ENCODE results near the gene OAF. TPM values are rescaled to one million over a fixed set of nuclear protein-coding genes. Genes with fewer than 3 reads are reported as not detected.
A peak's percentile ranks its signal among the peaks of the same experiment; 100 is the strongest.

Gene OAF
- total and polyA plus RNA-seq, 5 experiments from 2014 or later, result 3.6 to 8.0 (median 5.3) TPM

DNA sequence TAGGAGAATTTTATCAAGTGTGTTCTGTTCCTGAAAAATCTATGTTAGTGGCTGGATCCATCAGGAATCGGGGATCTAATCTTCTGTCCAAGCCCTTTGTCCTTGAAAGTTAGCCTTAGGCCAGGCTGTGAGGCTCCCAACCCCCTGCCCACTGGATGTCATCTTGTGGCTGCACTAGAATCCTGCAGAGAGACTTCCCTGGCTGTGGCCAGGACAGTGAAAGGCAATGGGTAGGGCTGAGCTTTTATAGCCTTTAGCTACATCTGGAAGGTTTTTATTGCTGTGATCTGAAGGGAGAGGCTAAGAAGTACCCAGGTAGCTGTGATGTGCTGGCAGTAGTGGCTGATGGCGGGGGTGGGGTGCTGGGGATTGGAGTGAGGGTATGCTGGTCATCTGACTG is 2.1 kb downstream of the OAF start:
- DNase-seq, result no peak
- Mint-ChIP-seq H3K4me1 (peaks cover 15 to 32% (median 25%) of the 10 kb centered on the region in 4 donors), H3K4me3 (peak overlapping the region in 5 of 10 donors; percentile 18 to 87 (median 32)), H3K27me3 (peaks cover 0 to 12% (median 5%) of the 10 kb centered on the region in 5 donors), H3K27ac (peak overlapping the region in 2 of 10 donors; percentile 15 to 70), H3K36me3 (no peaks in the 10 kb centered on the region), H3K9me3 (no peaks in the 10 kb centered on the region)
- POLR2A ChIA-PET, result no interaction called here
- ATAC-seq, result no peak

- H3K4me3 Mint-ChIP-seq, result peak overlapping the region in 1 of 10 donors; percentile 73
- H3K27ac Mint-ChIP-seq, result peak overlapping the region in 4 of 10 donors; percentile 4 to 82 (median 59)
These were observed 3.7 kb downstream of the OAF start for GRCh38 chr11:120214581-120214980.

GRCh38 chr11:120215634-120216033 is 4.8 kb downstream of the OAF start:
- no peaks in the 10 kb centered on the region for H3K36me3 Mint-ChIP-seq
- H3K4me1 Mint-ChIP-seq, result peaks cover 14 to 20% (median 18%) of the 10 kb centered on the region in 4 donors
- no peak for DNase-seq
- H3K9me3 Mint-ChIP-seq, result no peaks in the 10 kb centered on the region
- POLR2A ChIA-PET, result no interaction called here
- no peak for ATAC-seq
- no peak overlapping the region for H3K4me3 Mint-ChIP-seq
- H3K27me3 Mint-ChIP-seq, result no peaks in the 10 kb centered on the region
- peak overlapping the region in 3 of 10 donors; percentile 34 to 52 (median 47) for H3K27ac Mint-ChIP-seq

More at GRCh38 chr11:120214581-120214980, 3.7 kb downstream of the OAF start:
- DNase-seq (no peak), ATAC-seq (no peak)
- peaks cover 14 to 27% (median 25%) of the 10 kb centered on the region in 4 donors for H3K4me1 Mint-ChIP-seq
- H3K9me3 Mint-ChIP-seq, result no peaks in the 10 kb centered on the region
- POLR2A ChIA-PET, result interaction anchor here (1.3 kb wide), 1 partner anchor 14 kb away, joined by 3 read pairs; no protein-coding TSS in a partner anchor
- no peaks in the 10 kb centered on the region for H3K27me3 Mint-ChIP-seq
- no peaks in the 10 kb centered on the region for H3K36me3 Mint-ChIP-seq

DNA sequence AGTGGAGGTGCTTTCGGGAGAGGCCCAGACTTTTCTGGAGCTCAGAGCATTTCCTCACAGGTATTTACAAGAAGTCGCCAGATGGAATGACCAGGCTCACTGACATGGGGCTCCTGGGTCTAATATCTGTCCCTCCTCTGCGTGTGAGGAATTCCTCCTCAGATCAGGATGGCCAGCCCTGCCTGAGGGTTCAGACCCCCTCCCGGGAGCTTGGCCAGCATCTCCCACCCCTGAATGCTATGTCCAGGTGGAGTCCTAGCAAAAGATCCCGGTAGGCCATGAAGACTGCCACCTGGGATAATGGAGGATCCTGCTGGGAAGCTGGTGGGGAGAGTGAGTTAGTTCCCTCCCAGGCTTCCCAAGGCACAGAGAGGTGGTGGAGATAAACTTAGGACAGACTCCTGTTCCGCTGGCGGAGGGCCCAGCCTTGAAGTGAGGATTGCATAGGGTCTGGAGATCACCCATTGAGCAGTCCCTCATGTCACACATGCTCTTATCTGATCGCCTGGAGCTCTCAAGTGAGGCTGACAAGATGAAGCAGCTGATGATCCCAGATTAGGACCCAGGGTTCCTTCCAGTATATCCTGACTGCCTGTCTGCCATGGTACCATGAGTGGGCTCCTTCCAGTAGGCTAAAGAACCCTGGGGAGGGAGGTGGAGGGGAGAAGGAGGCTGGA is 5.7 kb downstream of the OAF start:
- ATAC-seq, result no peak
- Mint-ChIP-seq H3K9me3 (no peaks in the 10 kb centered on the region), H3K36me3 (no peaks in the 10 kb centered on the region), H3K27ac (peak overlapping the region in 1 of 10 donors; percentile 59), H3K27me3 (no peaks in the 10 kb centered on the region), H3K4me3 (no peak overlapping the region), H3K4me1 (peaks cover 14 to 18% (median 16%) of the 10 kb centered on the region in 4 donors)
- POLR2A ChIA-PET, result no interaction called here
- no peak for DNase-seq

DNA sequence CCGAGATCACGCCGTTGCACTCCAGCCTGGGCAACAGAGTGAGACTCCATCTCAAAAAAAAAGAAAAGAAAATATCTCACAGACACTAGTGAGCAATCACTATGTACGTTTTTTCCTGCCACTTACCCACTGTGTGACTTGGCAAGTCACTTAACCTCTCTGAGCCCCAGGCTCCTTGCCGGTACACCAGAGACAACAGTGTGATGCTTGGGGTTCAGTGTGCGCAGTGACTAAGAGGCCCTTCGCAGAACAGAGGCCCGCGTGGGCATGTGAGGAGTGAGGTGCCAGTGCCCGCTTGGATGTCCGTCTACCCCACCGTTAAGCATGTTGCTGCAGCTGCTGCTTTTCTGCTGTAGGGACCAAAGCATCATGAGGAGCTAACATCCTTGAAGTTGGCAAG is 6.7 kb downstream of the OAF start:
- Mint-ChIP-seq H3K9me3 (no peaks in the 10 kb centered on the region), H3K27me3 (no peaks in the 10 kb centered on the region), H3K27ac (peak overlapping the region in 1 of 10 donors; percentile 53), H3K36me3 (no peaks in the 10 kb centered on the region), H3K4me3 (no peak overlapping the region), H3K4me1 (peaks cover 5 to 10% (median 8%) of the 10 kb centered on the region in 4 donors)
- ATAC-seq, result no peak
- DNase-seq, result no peak
- POLR2A ChIA-PET, result no interaction called here

DNA sequence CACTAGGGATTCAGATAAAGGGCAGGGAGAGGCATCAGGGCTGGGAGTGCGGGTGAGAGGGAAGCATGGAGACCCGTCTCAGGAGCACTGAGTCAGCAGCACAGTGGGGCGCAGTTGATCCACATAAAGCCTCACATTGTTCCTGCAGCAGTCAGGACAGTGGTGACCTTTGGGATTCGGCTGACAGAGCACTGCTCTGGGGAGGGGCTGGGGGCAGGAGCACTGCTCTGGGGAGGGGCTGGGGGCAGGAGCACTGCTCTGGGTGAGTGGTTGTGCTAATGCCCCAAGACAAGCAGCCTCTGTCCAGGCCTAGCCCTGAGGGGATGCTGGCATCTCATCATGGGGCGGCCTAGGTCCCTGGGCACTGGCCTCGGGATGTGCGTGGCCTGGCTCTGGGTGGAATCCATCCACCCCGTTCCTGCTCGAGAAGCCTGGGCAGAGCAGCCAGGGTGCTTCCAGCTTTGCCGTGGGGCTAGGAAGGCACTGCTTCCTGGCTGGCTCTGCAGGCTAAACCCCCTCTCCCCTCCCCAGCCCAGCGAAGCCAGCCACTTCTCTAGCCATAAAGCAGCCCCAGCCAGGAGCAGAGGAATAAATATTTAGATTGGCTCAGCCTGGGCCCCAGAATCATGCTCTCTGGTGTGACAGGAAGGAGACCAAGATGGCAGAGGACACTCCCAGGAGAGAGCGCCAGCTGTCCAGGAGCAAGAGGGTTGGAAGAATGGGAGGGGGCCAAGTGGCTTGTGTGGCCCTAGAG is 7.3 kb downstream of the OAF start:
- Mint-ChIP-seq H3K36me3 (no peaks in the 10 kb centered on the region), H3K27ac (peak overlapping the region in 2 of 10 donors; percentile 15 to 53), H3K4me3 (no peak overlapping the region), H3K9me3 (no peaks in the 10 kb centered on the region), H3K27me3 (no peaks in the 10 kb centered on the region), H3K4me1 (peaks cover under 1 to 8% (median 6%) of the 10 kb centered on the region in 4 donors)
- POLR2A ChIA-PET, result no interaction called here
- DNase-seq, result no peak
- ATAC-seq, result no peak

DNA sequence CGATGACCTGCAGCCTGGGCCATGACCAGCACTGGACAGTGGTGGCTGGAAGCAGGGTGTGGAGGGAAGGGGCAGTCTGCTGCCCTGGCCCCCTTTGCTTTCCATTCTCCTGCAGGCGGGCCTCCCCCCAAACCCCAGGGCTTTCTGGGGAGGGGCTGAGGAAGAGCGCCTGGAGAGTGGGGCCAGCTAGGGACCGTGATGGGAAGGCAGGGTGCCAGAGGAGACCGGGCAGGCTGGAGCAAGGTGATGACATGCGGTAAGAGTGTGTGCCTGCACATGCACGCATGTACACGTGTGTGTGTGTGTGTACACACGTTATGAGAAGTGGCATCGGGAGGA is 7.8 kb downstream of the OAF start:
- POLR2A ChIA-PET, result no interaction called here
- Mint-ChIP-seq H3K4me1 (peaks cover 2 to 10% (median 5%) of the 10 kb centered on the region in 4 donors), H3K9me3 (no peaks in the 10 kb centered on the region), H3K36me3 (no peaks in the 10 kb centered on the region), H3K27ac (no peak overlapping the region), H3K4me3 (no peak overlapping the region), H3K27me3 (no peaks in the 10 kb centered on the region)
- DNase-seq (no peak), ATAC-seq (no peak)

DNA sequence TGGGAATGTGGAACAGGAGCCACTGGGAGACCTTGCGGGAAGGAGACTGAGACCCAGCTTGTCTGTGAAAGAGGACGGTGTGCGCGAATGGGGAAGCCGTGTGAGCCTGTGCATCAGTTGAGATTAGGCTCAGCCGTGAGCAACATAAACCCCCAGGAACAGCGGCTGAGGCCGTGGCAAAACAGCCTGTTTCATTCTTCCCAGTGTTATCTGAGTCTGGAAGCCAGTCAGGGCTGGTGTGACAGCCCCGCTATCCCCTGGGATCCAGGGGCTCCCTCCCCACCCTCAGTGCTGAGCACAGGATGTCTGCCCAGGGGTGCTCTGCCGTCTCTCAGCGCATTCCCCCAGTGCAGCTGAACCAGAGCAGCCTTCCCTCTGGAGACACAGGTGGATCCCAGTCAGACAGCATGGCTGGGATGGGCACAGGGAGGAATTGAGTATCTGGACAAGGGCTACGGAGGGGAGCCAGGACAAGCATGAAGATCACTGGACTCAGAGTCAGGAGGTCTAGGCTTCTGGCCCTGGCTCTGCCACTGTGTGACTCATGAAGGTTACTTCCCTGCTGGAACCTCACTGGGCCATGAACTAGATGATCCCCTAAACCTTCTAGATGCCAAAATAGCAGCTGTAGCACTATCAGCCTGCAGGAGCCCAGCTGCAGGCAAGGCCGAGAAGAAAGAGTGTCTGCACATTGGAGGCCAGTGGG is 8.6 kb downstream of the OAF start:
- Mint-ChIP-seq H3K4me3 (no peak overlapping the region), H3K27ac (no peak overlapping the region), H3K36me3 (no peaks in the 10 kb centered on the region), H3K4me1 (peaks cover 5 to 14% (median 8%) of the 10 kb centered on the region in 4 donors), H3K9me3 (no peaks in the 10 kb centered on the region), H3K27me3 (no peaks in the 10 kb centered on the region)
- POLR2A ChIA-PET, result no interaction called here
- no peak for DNase-seq
- ATAC-seq, result no peak

DNA sequence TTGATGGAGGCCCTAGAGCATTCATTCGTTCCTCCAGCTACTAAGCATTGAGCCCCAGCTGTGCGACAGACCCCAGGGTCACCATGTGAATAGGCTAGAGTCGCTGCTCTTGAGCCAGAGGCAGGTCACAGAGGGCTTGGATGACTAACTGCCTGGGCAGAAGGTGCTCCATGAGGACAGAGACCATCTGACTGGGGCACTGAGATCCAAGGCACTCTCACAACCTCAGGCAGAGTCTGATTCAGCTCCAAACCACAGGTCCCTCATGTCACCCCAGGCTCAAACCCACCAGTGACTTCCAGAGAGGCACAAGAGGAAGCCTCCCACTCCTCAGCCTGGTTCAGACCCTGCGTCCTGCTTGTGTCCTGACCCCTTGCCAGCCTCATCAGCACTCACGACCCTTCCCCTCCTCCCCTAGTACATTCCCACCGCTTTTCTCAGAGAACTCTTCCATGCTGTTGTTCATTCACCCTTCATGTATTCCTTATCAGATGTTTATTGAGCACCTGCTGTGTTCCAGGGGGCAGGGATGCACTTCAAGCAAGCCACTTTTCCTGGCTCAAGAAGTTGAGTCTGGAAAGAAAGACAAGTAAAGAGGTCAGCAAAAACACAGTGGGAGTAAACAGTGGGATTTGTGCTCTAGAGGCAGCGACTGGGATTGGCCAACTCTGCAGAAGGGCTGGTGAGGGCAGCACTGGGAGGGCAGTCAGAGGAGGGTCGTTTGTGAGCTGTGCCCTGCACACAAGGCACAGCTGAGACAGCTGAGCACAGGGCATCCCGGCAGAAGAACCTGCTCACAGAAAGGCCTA is 9.3 kb downstream of the OAF start:
- peak overlapping the region in 2 of 10 donors; percentile 24 to 47 for H3K27ac Mint-ChIP-seq

DNA sequence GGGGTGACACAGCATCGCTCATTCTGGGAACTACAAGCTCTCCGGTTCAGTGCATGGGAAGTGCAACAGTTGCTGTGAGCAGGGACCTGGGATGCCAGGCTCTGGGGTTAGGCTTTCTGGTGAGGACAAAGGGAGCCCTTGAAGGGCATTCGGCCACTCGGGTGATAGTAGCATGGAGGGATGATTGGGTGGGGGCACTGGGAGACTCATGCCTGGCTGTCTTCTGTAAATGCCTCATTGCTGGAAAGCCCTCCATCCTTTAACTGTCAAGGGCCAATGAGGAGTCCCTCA is 9.9 kb downstream of the OAF start:
- H3K36me3 Mint-ChIP-seq, result no peaks in the 10 kb centered on the region
- H3K9me3 Mint-ChIP-seq, result no peaks in the 10 kb centered on the region
- H3K4me3 Mint-ChIP-seq, result no peak overlapping the region

More for the DNA sequence above, 9.3 kb downstream of the OAF start:
- H3K27me3 Mint-ChIP-seq, result no peaks in the 10 kb centered on the region
- H3K4me3 Mint-ChIP-seq, result no peak overlapping the region
- POLR2A ChIA-PET, result no interaction called here
- no peaks in the 10 kb centered on the region for H3K9me3 Mint-ChIP-seq
- ATAC-seq (no peak), DNase-seq (no peak)
- peaks cover 12 to 17% (median 13%) of the 10 kb centered on the region in 4 donors for H3K4me1 Mint-ChIP-seq
- H3K36me3 Mint-ChIP-seq, result no peaks in the 10 kb centered on the region

DNA sequence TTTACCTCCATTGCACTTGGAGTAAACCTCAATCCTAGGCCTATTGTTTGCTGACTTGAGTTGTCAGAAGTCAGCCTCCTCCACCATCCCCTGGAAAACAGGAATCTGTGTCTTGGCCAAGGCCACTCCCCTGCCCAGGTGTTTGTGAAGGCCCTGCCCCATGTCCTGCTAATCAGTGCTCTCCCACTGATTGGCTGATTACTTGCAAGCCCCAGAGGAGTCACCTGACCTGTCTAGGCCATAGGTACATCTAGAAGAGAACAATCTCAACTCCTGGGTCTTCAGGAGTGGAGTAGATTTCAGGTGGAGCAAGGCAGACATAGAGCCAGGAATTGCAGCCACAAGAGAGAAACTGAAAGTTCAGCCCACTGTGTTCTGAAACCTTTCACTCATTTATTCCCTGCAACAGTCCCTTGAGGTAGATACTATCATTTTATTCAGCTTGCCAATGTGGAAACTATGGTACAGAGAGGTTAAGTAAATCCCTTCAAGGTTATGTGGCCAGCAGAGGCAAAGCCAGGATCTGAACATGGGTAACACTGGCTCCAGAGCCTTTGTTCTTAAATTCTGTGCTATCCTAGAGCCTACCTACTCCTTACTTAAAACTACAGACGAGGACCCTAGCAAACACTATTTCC is 10.4 kb downstream of the OAF start:
- Mint-ChIP-seq H3K27ac (no peak overlapping the region), H3K36me3 (no peaks in the 10 kb centered on the region), H3K4me3 (no peak overlapping the region), H3K9me3 (no peaks in the 10 kb centered on the region), H3K27me3 (peaks cover 0 to 1% (median 0%) of the 10 kb centered on the region in 5 donors), H3K4me1 (peaks cover 14 to 23% (median 17%) of the 10 kb centered on the region in 4 donors)
- ATAC-seq (no peak), DNase-seq (no peak)
- POLR2A ChIA-PET, result no interaction called here

More for the DNA sequence above, 9.9 kb downstream of the OAF start:
- DNase-seq (no peak), ATAC-seq (no peak)
- POLR2A ChIA-PET, result no interaction called here
- H3K27me3 Mint-ChIP-seq, result no peaks in the 10 kb centered on the region
- no peak overlapping the region for H3K27ac Mint-ChIP-seq
- H3K4me1 Mint-ChIP-seq, result peaks cover 12 to 19% (median 14%) of the 10 kb centered on the region in 4 donors

DNA sequence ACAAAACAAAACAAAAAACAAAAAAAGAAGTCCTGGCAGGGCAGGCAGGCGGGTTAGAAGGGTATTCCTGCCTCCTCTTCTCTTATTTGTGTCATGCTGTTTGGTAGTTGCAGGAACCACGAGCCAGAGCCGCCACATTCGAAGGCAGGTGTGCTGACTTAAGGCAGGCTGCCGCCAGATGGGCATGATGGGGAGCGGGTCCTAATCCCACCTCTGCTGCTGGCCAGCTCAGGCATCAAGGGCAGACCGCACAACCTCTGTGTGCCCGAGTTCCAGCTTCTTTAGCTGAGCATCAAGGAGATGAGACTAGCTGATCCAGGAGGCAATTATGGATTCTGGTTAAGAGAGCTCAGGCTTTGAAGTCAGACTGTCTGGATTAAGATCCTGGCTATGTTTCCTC is 12.1 kb downstream of the OAF start:
- ATAC-seq, result no peak
- POLR2A ChIA-PET, result interaction anchor here (0.7 kb wide), 1 partner anchor 560 kb away, joined by 3 read pairs; no protein-coding TSS in a partner anchor
- no peak for DNase-seq
- H3K9me3 Mint-ChIP-seq, result no peaks in the 10 kb centered on the region
- H3K27ac Mint-ChIP-seq, result no peak overlapping the region
- no peak overlapping the region for H3K4me3 Mint-ChIP-seq
- peaks cover 14 to 23% (median 17%) of the 10 kb centered on the region in 4 donors for H3K4me1 Mint-ChIP-seq
- H3K36me3 Mint-ChIP-seq, result peaks cover 0 to 2% (median 0%) of the 10 kb centered on the region in 3 donors
- H3K27me3 Mint-ChIP-seq, result peaks cover 0 to 1% (median 0%) of the 10 kb centered on the region in 5 donors

All from naive thymus-derived CD8-positive, alpha-beta T cell (primary cell).